ENCODE data around the gene EVI5.

- TF ChIP-seq POLR2AphosphoS5 (IDR thresholded peaks at IDR 0.05; ENCODE audit: low read depth, low read length): no peak
- TF ChIP-seq POLR2A (IDR thresholded peaks at IDR 0.05; ENCODE audit: low read depth, low read length): no peak
Observed at GRCh38 chr1:92543131-92544055, 241.5 kb downstream of the EVI5 start.
